GM18526 (cell line): Measurements from ENCODE around the gene CEP350.

Experiments used
- POLR2A ChIP-seq: IDR thresholded peaks from 3 replicates; pipeline ENCODE4 v1.6.1; 2011; ENCODE audit not compliant: insufficient read length; ENCODE audit errors: extremely low read depth

Gene CEP350

GRCh38 chr1:180003026-180003695 lies 48.6 kb downstream of the CEP350 start:
- no peak for TF ChIP-seq POLR2A

GRCh38 chr1:180020017-180020416 lies 65.4 kb downstream of the CEP350 start:
- TF ChIP-seq POLR2A, result no peak

DNA sequence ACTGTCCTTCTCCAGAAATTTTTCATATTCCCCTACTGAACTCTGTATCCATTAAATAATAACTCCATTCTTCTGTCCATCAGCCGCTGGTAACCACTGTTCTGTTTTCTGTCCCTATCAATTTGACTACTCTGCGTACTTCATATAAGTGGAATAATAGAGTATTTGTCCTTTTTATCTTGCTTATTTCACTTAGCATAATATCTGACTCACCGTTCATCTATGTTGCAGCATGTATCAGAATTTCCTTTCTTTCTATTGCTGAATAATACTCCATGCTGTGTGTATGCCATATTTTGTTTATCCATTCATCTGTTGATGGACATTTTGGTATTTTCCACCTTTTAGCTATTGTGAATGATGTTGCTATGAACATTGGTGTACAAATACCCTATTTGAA lies 71.9 kb downstream of the CEP350 start:
- no peak for TF ChIP-seq POLR2A

DNA sequence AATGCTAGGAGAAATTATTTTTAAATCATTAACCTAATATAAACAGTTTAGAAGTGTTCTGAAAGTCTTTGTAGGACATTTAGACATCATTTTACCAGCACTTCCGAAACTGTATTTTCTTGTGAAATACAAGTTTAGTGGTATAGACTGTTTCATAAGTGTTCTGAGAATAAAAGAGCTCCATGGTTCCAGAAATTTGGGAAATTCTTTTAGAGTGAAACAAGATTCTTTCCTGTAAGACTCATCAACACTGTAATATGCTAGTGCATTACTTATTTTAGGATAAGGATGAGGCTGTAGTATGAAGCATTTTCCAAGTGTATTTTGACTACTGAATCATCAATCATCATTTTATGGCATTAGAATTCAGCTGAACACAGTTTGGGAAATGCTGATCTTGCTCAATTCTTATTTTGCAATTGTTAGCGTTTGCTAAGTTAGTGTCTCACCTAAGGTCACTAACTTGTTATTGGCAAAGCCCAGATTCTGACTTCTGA lies 73.4 kb downstream of the CEP350 start:
- TF ChIP-seq POLR2A, result no peak

GRCh38 chr1:180028864-180029263 lies 74.3 kb downstream of the CEP350 start:
- TF ChIP-seq POLR2A, result no peak

DNA sequence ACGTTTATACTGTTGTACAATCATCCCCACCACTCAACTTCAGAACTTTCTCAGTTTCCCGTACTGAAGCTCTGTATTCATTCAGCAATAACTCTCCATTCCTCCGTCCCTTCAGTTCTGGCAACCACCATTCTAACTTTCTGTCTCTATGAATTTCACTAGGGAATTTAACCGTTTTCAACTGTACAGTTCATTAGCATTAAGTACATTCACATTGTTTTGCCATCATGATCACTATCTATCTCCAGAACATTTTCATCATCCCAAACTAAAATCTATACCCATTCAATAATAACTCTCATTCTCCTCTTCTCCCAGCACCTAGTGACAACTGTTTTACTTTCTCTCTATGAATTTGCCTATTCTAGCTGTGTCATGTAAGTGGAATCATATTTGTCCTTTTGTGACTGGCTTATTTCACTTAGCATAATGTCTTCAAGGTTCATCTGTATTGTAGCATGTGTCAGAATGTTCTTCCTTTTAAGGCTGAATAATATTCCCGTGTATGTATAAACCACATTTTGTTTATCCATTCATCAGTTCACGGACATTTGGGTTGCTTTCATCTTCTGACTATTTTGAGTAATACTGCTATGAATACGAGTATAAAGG lies 75.0 kb downstream of the CEP350 start:
- TF ChIP-seq POLR2A, result no peak

DNA sequence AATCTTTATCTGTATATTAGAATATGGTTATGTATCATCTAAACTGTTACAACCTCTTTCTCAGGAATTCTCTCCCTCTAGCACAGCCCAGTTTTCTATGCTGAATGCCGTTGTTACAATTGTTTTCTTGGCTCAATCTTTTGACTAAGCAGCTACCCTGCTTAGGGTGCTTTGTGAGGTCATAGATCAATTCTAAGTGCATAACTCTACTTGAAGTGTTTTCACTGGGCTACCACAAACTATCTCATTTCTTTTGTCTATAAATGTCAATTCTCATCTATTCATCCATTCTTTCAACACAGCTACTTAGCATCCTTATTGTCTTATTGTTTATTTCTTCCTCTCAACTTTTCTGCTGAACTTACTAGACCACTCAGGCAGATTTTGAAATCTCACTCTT lies 77.1 kb downstream of the CEP350 start:
- TF ChIP-seq POLR2A, result no peak

DNA sequence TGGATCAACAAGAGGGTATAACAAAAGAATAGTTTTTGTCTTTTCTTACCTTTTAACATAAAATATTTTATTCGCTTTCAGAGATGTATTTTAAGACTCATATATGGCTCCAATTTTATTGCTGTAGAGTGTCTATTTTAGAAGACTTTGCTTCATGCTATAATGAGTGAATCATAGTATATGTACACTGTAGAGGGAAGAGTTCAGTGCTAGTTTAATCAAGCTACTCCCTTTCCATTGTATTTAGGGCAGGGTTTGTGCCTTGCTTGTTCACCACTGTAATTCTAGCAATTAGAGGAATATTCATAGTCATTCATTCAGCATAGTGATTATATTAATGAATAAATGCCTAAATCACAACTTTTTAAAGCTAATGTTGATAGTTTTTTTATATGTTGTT lies 78.8 kb downstream of the CEP350 start:
- TF ChIP-seq POLR2A, result no peak

GRCh38 chr1:180040034-180040433 lies 85.4 kb downstream of the CEP350 start:
- TF ChIP-seq POLR2A, result no peak

- TF ChIP-seq POLR2A, result no peak
Measured at GRCh38 chr1:180041582-180041981, 87.0 kb downstream of the CEP350 start.

GRCh38 chr1:180042988-180043622 lies 88.5 kb downstream of the CEP350 start:
- TF ChIP-seq POLR2A, result no peak

- no peak for TF ChIP-seq POLR2A
Measured at GRCh38 chr1:180043785-180044184, 89.2 kb downstream of the CEP350 start.

GRCh38 chr1:180046674-180047073 lies 92.1 kb downstream of the CEP350 start:
- TF ChIP-seq POLR2A, result no peak

DNA sequence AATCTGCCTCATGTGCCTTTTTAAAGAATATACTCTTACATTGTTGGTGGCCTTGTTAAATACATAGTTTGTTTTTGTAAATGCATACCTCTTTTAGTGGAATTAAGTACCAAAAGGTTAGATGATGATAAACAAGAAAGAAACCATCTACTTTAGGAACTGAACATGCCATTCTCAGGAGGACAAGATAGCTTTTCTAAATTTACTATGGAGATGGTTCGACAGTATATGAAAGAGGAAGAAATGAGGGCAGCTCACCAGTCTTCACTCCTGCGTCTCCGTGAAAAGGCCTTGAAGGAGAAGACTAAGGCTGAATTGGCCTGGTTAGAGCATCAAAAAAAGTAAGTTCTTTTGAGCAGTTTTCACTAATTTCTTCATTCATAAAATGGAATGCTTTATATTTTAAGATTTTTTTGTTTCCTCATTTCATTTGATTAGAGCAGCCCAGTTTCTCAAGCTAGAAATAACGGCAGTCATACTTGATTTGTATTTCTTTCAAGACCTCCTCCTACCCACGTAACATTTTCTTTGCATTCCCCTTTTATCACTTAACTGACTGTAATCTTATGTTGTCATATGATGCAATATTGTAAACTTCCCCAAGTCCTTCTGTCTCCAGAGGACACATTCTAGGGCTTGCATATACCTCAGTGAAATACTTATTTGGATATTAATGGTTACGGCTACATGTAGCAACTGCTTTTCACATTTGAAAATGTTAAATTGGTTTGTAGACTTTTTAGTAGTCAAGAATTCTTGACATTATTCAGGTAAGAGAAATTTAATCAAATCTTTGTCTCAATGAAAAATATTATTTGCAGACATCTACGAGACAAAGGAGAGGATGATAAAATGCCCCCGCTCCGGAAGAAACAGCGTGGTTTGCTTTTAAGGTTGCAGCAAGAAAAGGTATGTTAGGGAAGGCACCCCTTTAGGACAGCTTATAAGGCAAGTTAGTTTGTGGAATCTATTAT lies 99.3 kb downstream of the CEP350 start:
- TF ChIP-seq POLR2A, result no peak

GRCh38 chr1:180057883-180058396 lies 103.3 kb downstream of the CEP350 start:
- TF ChIP-seq POLR2A, result no peak

GRCh38 chr1:180061019-180061418 lies 106.4 kb downstream of the CEP350 start:
- TF ChIP-seq POLR2A, result no peak
